GM12878 (cell line): ENCODE measurements around the gene OGFOD3. TPM values are rescaled to one million over a fixed set of nuclear protein-coding genes. Genes with fewer than 3 reads are reported as not detected.

Source experiments
- ATF2 ChIP-seq: IDR thresholded peaks from 2 replicates; pipeline ENCODE4 v1.6.1; 2012; ENCODE audit warnings: low read length, inconsistent platforms
- BCLAF1 ChIP-seq: fragments of 450-650 bp; IDR thresholded peaks from 2 replicates; pipeline ENCODE4 v1.6.1; 2017; ENCODE audit warnings: antibody characterized with exemption, mild to moderate bottlenecking, moderate library complexity
- CEBPB ChIP-seq, 2 experiments: fragments of 150-350 bp in 1 of 2; IDR thresholded peaks; 2 replicates each; pipeline ENCODE4 v1.6.1; 2012 to 2014; ENCODE audit warnings: low read depth in 2 of 2, low read length in 2 of 2, borderline replicate concordance in 1 of 2, inconsistent platforms in 1 of 2
- EZH2 ChIP-seq: IDR thresholded peaks from 2 replicates; pipeline ENCODE4 v1.6.1; 2012; ENCODE audit warnings: low read depth, mild to moderate bottlenecking, control low read depth, inconsistent platforms, low read length, borderline replicate concordance; ENCODE audit not compliant: control insufficient read depth
- HDGF ChIP-seq: fragments of 450-650 bp; IDR thresholded peaks from 2 replicates; pipeline ENCODE4 v1.6.1; 2016; ENCODE audit warnings: antibody characterized with exemption
- HSF1 ChIP-seq: fragments of 150-350 bp; IDR thresholded peaks from 2 replicates; pipeline ENCODE4 v1.6.1; 2014; ENCODE audit warnings: mild to moderate bottlenecking, low read depth, low read length
- KAT2A ChIP-seq: conservative IDR thresholded peaks from 2 replicates; pipeline ENCODE4 v1.6.1; 2011; ENCODE audit warnings: low read depth, low read length; ENCODE audit not compliant: control insufficient read depth
- LARP7 ChIP-seq: fragments of 450-650 bp; IDR thresholded peaks from 2 replicates; pipeline ENCODE4 v1.6.1; 2017; ENCODE audit warnings: mild to moderate bottlenecking
- MXI1 ChIP-seq: fragments of 150-350 bp; IDR thresholded peaks from 2 replicates; pipeline ENCODE4 v1.6.1; 2011; ENCODE audit warnings: low read depth, mild to moderate bottlenecking, inconsistent platforms, low read length, improper control_type of control experiment
- NFXL1 ChIP-seq: fragments of 450-650 bp; IDR thresholded peaks from 2 replicates; pipeline ENCODE4 v1.6.1; 2017; ENCODE audit warnings: antibody characterized with exemption, mild to moderate bottlenecking, borderline replicate concordance
- POLR2AphosphoS5 ChIP-seq: IDR thresholded peaks from 2 replicates; pipeline ENCODE4 v1.6.1; 2011; ENCODE audit warnings: mild to moderate bottlenecking, low read length, inconsistent platforms
- RCOR1 ChIP-seq: conservative IDR thresholded peaks from 2 replicates; pipeline ENCODE4 v1.6.1; 2012; ENCODE audit warnings: low read depth, low read length, improper control_type of control experiment
- SIX5 ChIP-seq: IDR thresholded peaks from 2 replicates; pipeline ENCODE4 v1.6.1; 2011; ENCODE audit warnings: mild to moderate bottlenecking, low read depth, low read length, moderate library complexity; ENCODE audit not compliant: severe bottlenecking
- SMARCA5 ChIP-seq: fragments of 450-650 bp; IDR thresholded peaks from 2 replicates; pipeline ENCODE4 v1.6.1; 2017; ENCODE audit warnings: mild to moderate bottlenecking
- TCF12 ChIP-seq: IDR thresholded peaks from 2 replicates; pipeline ENCODE4 v1.6.1; 2011; ENCODE audit warnings: low read depth, mild to moderate bottlenecking, low read length
- USF1 ChIP-seq: IDR thresholded peaks from 2 replicates; pipeline ENCODE4 v1.6.1; 2011; ENCODE audit warnings: borderline replicate concordance, low read depth, mild to moderate bottlenecking, moderate library complexity, mixed read lengths, low read length; ENCODE audit not compliant: insufficient read depth; ENCODE audit errors: extremely low read length
- ZBTB40 ChIP-seq: fragments of 450-650 bp; IDR thresholded peaks from 2 replicates; pipeline ENCODE4 v1.6.1; 2016; ENCODE audit warnings: mild to moderate bottlenecking, moderate library complexity, borderline replicate concordance
- polyA plus RNA-seq, 11 experiments: library from polyadenylated mRNA; depleted of rRNA in 4 of 11; unstranded in 6 of 11; stranded (reverse) in 5 of 11; fragments of >200 nt; fragmentation: Nextera tagmentation in 4 of 11; fragmentation: Illumina TruSeq in 1 of 11; extraction: Ambion mirVana in 4 of 11; extraction: Trizol in 1 of 11; gene quantifications; 1 replicate in 1 of 11; 2 replicates in 10 of 11; pipeline versions ENCODE4 v1.2.1 to v1.2.3, GENCODE V29; 2011 to 2016; ENCODE audit warnings: inconsistent platforms in 2 of 11, missing spikeins in 2 of 11, low read depth in 1 of 11
- total RNA-seq, 4 experiments: library from RNA; depleted of rRNA in 3 of 4; stranded (reverse); fragments of >200 nt in 3 of 4; fragmentation: Illumina TruSeq in 1 of 4; extraction: Trizol in 1 of 4; gene quantifications; 2 replicates each; pipeline versions ENCODE4 v1.2.1 to v1.2.3, GENCODE V29; 2013 to 2021

The OGFOD3 gene
- total and polyA plus RNA-seq, 10 of the 15 experiments (the other 5 are each of a cell fraction or from before 2014, with no cell fraction given): 0.48 to 28.4 (median 18.3) TPM

- TF ChIP-seq EZH2: no peak
- TF ChIP-seq HDGF: no peak
- peak; percentile 58; the same call in 1 of the 2 replicates for TF ChIP-seq POLR2AphosphoS5
- TF ChIP-seq KAT2A: no peak
- no peak for TF ChIP-seq HSF1
- peak; percentile 67 for TF ChIP-seq SIX5
- peak; percentile 78; the same call in 1 of the 2 replicates for TF ChIP-seq NFXL1
- TF ChIP-seq SMARCA5: peak; percentile 90
- TF ChIP-seq USF1: no peak
- TF ChIP-seq TCF12: peak; percentile 70
- peak; percentile 47; the same call in 1 of the 2 replicates for TF ChIP-seq BCLAF1
- no peak for TF ChIP-seq CEBPB (IDR thresholded peaks at IDR 0.05; ENCODE audit: borderline replicate concordance in 1 of 2, low read depth in 2 of 2, low read length in 2 of 2)
- TF ChIP-seq LARP7: peak; percentile 99
- no peak for TF ChIP-seq ZBTB40
- no peak for TF ChIP-seq ATF2
- TF ChIP-seq MXI1: peak; percentile 75
- TF ChIP-seq RCOR1: no peak
Observed at GRCh38 chr17:82418001-82418986, at the start of gene OGFOD3, which contains the start of gene HEXD (continued).
